ENCODE measurements around the gene PTPN6. TPM values are rescaled to one million over a fixed set of nuclear protein-coding genes. Genes with fewer than 3 reads are reported as not detected.
A peak's percentile ranks its signal among the peaks of the same experiment; 100 is the strongest.

PTPN6 gene
- total RNA-seq, 1 experiment from 2014 or later: 19.8 TPM

- Mint-ChIP-seq H3K4me3 (peak overlapping the region; percentile 93 to 94), H3K4me1 (peaks cover 34 to 38% of the 10 kb centered on the region in 2 experiments), H3K36me3 (ENCODE audit: insufficient read depth in 1 of 3, low read depth in 3 of 3) (peaks cover 13 to 34% (median 22%) of the 10 kb centered on the region in 3 experiments), H3K9me3 (no peaks in the 10 kb centered on the region; a peak in 1 of 5 replicates), H3K27ac (peak overlapping the region; percentile 98 to 100 (median 100)), H3K27me3 (ENCODE audit: low read depth) (peaks cover 2% of the 10 kb centered on the region; the same call in 1 of the 2 replicates)
- peak; percentile 95 for DNase-seq
- no CpG with 5 or more reads among the region's 48 CpGs for WGBS (ENCODE audit: extremely low coverage, insufficient read length, low lambda C conversion rate)
- Histone ChIP-seq H3K27me3 (ENCODE audit: insufficient read depth, low read length) (no peaks in the 10 kb centered on the region), H2BK15ac (ENCODE audit: low read depth, low read length) (no peak overlapping the region), H3K27ac (ENCODE audit: insufficient read length, low read depth, low read length) (peak overlapping the region; percentile 96), H3K56ac (ENCODE audit: insufficient read length, low read depth, low read length) (peak overlapping the region; percentile 63), H3K18ac (ENCODE audit: insufficient read length, low read depth, low read length) (peak overlapping the region; percentile 98), H3K4ac (ENCODE audit: low read depth, low read length) (no peak overlapping the region), H2AK5ac (ENCODE audit: insufficient read length, low read length) (no peak overlapping the region), H3K9ac (ENCODE audit: extremely low read depth, insufficient read length, low read length) (peak overlapping the region; percentile 98), H3K9me3 (ENCODE audit: control insufficient read depth, low read depth, low read length) (no peaks in the 10 kb centered on the region), H3K14ac (ENCODE audit: insufficient read depth, low read length) (peak overlapping the region; percentile 99), H2BK5ac (ENCODE audit: insufficient read length, low read length) (peak overlapping the region; percentile 96), H3K79me2 (ENCODE audit: insufficient read depth, low read length) (no peaks in the 10 kb centered on the region), H2BK20ac (ENCODE audit: low read depth, low read length, poor library complexity, severe bottlenecking) (no peak overlapping the region), H3K4me2 (ENCODE audit: insufficient read depth, insufficient read length, low read length) (peak overlapping the region; percentile 96), H3K23ac (ENCODE audit: insufficient read length, low read depth, low read length) (no peak overlapping the region), H4K91ac (ENCODE audit: insufficient read length, low read depth, low read length) (no peak overlapping the region), H3K4me1 (ENCODE audit: insufficient read depth, low read length) (0 out of 2 replicates have a peak, but pooled peaks cover 4% of the 10 kb centered on the region), H3K79me1 (ENCODE audit: insufficient read depth, low read depth, low read length, poor library complexity, severe bottlenecking) (no peaks in the 10 kb centered on the region), H4K5ac (ENCODE audit: insufficient read length, low read depth, low read length) (peak overlapping the region; percentile 79), H4K8ac (replicated peaks; ENCODE audit: insufficient read length, low read depth, low read length) (peak overlapping the region; percentile 23), H3T11ph (ENCODE audit: low read length) (no peak overlapping the region), H4K20me1 (ENCODE audit: control insufficient read depth, insufficient read depth, insufficient read length) (peaks cover 2% of the 10 kb centered on the region), H2BK120ac (ENCODE audit: low read depth, low read length, poor library complexity, severe bottlenecking) (peak overlapping the region; percentile 2), H3K23me2 (ENCODE audit: insufficient read length, low read depth, low read length, poor library complexity, severe bottlenecking) (peaks cover 16% of the 10 kb centered on the region), H2BK12ac (ENCODE audit: insufficient read length, low read depth, low read length) (no peak overlapping the region), H2AFZ (ENCODE audit: low read length) (no peak overlapping the region)
- peak; percentile 79 for TF ChIP-seq CTCF (conservative IDR thresholded peaks at IDR 0.05)
Measured at GRCh38 chr12:6944381-6945186, 6.6 kb upstream of the PTPN6 start.

Data from H9 (cell line).